ENCODE results near the gene NUP37.
A peak's percentile ranks its signal among the peaks of the same experiment; 100 is the strongest.

NUP37 gene

DNA sequence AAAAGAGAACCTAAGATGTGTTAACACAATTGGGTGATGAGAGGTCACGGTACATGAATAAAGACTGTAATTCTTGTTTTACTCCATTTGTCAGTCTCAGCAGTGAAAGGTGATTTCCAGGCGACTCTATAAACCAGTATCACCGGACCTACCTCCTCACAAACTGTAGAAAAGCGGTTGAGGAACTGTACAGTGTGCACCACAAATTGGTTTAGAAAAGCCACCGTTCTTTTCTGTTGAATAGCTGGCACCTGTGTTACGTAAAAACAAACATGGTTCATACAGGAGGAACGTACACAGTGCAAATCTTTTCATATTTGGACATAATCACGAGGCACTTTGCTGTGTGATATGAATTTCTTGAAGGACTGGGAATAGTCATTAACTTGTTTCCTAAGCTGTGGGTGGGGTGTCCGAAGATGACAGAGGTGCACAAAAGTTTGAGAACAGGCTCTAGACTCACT, 58.8 kb downstream of the NUP37 start:
- peak; percentile 81 for FAIRE-seq
- TF ChIP-seq POLR2AphosphoS5 (IDR thresholded peaks at IDR 0.05; ENCODE audit: low read depth, low read length) (0 out of 2 replicates have a peak, but pooled peaks have one; percentile 58), POU2F2 (IDR thresholded peaks at IDR 0.05; ENCODE audit: low read depth, low read length) (no peak), SPI1 (IDR thresholded peaks at IDR 0.05; ENCODE audit: low read depth, low read length) (peak; percentile 32; the same call in 1 of the 2 replicates), POLR2A (IDR thresholded peaks at IDR 0.05; ENCODE audit: low read depth, low read length) (peak; percentile 49; the same call in 1 of the 2 replicates), TAF1 (IDR thresholded peaks at IDR 0.05; ENCODE audit: low read depth, low read length) (0 out of 2 replicates have a peak, but pooled peaks have one; percentile 28)
- DNase-seq (ENCODE audit: insufficient read length, low spot score) = no peak

DNA sequence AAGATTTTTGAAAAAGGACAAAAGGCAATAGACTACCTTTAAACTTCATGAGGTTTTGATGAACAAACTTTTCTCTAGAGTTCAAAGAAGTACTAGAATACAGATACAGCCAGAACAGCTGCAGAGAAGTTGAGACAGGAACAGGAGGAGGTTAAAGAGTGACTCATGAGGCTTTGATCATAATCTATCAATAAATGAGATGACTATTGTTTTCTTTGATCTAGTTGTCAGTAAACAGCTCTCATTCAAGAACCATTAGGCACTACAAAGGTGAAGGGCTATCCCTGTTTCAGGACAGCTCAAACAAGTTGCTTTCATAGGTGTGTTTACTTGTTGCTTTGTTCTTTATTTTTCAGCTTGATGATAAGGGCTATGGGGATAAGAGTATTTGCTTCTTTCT, 60.6 kb downstream of the NUP37 start:
- DNase-seq (ENCODE audit: insufficient read length, low spot score) (no peak), FAIRE-seq (no peak)
- TF ChIP-seq POU2F2 (IDR thresholded peaks at IDR 0.05; ENCODE audit: low read depth, low read length) (no peak), PAX5 (IDR thresholded peaks at IDR 0.05; ENCODE audit: insufficient read depth, low read length, severe bottlenecking) (no peak), TAF1 (IDR thresholded peaks at IDR 0.05; ENCODE audit: low read depth, low read length) (no peak), POLR2AphosphoS5 (IDR thresholded peaks at IDR 0.05; ENCODE audit: low read depth, low read length) (no peak), SPI1 (IDR thresholded peaks at IDR 0.05; ENCODE audit: low read depth, low read length) (no peak), POLR2A (IDR thresholded peaks at IDR 0.05; ENCODE audit: low read depth, low read length) (no peak)

DNA sequence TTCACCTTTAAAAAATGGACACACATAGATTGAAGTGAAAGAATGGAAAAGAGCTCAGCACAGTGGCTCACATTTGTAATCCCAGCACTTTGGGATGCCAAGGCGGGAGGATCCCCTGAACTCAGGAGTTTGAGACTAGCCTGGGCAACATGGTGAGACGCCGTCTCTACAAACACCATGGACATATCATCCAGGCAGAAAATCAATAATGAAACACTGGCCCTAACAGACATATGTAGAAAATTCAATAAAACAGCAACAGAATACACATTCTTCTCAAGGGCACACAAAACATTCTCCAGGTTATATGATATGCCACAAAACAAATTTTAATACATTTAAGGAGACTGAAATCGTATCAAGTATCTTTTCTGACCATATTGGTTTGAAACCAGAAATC, 65.6 kb downstream of the NUP37 start:
- TF ChIP-seq POLR2A (IDR thresholded peaks at IDR 0.05; ENCODE audit: low read depth, low read length) (no peak), POU2F2 (IDR thresholded peaks at IDR 0.05; ENCODE audit: low read depth, low read length) (no peak), POLR2AphosphoS5 (IDR thresholded peaks at IDR 0.05; ENCODE audit: low read depth, low read length) (no peak), PAX5 (IDR thresholded peaks at IDR 0.05; ENCODE audit: insufficient read depth, low read length, severe bottlenecking) (no peak), TAF1 (IDR thresholded peaks at IDR 0.05; ENCODE audit: low read depth, low read length) (no peak), SPI1 (IDR thresholded peaks at IDR 0.05; ENCODE audit: low read depth, low read length) (no peak)
- no peak for FAIRE-seq
- DNase-seq (ENCODE audit: insufficient read length, low spot score) = no peak

DNA sequence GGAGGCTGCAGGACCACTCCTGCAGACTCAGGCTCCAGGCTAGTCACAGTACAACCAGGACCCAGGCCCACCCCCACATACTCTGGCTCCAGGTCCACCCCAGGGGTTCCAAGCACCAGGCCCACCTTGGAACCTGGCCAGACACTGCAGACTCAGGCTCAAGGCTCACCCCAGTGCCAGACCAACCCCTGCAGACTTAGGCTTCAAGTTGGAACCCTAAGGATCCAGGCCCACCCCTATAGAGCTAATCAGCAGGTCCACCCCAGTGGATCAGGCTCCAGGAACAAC, 66.9 kb downstream of the NUP37 start:
- TF ChIP-seq POLR2A (IDR thresholded peaks at IDR 0.05; ENCODE audit: low read depth, low read length) = no peak
- no peak for TF ChIP-seq TAF1 (IDR thresholded peaks at IDR 0.05; ENCODE audit: low read depth, low read length)
- TF ChIP-seq POU2F2 (IDR thresholded peaks at IDR 0.05; ENCODE audit: low read depth, low read length) = no peak
- TF ChIP-seq POLR2AphosphoS5 (IDR thresholded peaks at IDR 0.05; ENCODE audit: low read depth, low read length) = no peak
- TF ChIP-seq PAX5 (IDR thresholded peaks at IDR 0.05; ENCODE audit: insufficient read depth, low read length, severe bottlenecking) = no peak
- TF ChIP-seq SPI1 (IDR thresholded peaks at IDR 0.05; ENCODE audit: low read depth, low read length) = no peak
- FAIRE-seq = no peak

DNA sequence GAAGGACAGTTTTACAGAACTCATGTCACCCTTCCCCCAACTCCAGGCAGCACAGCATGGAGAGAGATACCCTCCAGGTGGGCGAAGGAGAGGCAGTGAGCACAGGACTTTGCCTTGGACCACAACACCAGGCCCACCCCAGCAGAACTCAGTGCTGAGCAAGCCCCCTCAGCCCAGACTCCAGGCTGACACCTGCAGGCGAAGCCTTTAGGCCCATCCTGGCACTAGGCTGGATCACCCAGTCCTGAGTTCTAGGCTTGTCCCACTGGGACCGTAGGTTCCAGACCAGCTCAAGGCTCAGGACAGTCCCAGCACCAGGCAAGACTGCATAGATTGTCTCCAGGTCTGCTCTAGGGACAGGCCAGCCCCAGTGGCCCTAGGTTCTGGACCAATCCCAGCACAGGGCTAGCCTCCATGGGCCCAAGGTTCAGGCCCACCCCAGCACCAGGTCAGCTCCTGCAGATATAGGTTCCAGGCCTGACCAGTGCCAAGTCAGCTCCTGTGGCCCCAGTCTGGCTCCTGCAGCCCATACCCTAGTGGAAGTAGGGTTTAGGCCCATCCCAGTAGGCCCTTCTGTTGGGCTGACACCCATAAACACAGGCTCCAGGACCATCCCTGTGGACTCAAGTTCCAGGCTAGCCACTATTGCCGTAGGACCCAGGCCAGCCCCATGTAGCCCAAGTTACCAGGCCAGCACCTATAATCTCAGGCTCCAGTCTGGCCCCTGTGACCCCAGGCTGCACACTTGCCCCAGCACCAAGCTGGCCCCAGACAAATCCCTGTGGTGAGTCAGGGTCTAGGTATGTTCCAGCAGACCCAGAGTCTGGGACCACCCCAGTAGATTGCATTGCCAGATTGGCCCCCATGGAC, 67.5 kb downstream of the NUP37 start:
- no peak for TF ChIP-seq TAF1 (IDR thresholded peaks at IDR 0.05; ENCODE audit: low read depth, low read length)
- no peak for TF ChIP-seq POLR2AphosphoS5 (IDR thresholded peaks at IDR 0.05; ENCODE audit: low read depth, low read length)
- no peak for TF ChIP-seq PAX5 (IDR thresholded peaks at IDR 0.05; ENCODE audit: insufficient read depth, low read length, severe bottlenecking)
- no peak for TF ChIP-seq SPI1 (IDR thresholded peaks at IDR 0.05; ENCODE audit: low read depth, low read length)
- no peak for TF ChIP-seq POLR2A (IDR thresholded peaks at IDR 0.05; ENCODE audit: low read depth, low read length)
- no peak for TF ChIP-seq POU2F2 (IDR thresholded peaks at IDR 0.05; ENCODE audit: low read depth, low read length)
- DNase-seq (ENCODE audit: insufficient read length, low spot score) = no peak
- no peak for FAIRE-seq

More for the DNA sequence above, 66.9 kb downstream of the NUP37 start:
- DNase-seq (ENCODE audit: insufficient read length, low spot score) = no peak

DNA sequence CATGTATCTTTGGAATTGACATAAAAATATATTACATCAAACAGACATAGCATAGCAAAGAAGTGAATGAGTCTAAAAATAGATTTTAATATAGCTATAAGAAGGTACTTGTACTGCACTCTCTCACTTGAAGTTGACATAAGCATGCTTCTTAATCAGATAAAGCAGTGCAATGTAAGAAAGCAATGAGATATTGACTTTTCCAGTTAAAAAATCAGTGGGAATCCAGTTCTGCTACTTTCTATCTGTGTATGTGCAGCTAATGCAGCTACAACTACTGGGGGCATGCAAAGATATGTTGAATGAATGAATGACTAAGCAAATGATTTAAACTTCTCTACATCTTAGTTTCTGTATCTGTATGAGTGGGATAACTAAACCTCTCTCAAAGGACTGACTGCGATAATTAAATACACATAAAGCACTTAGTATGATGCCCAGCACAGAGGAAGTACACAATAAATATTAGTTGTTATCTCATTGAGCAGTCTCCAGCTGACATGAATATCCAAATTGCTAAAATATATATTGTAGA, 68.4 kb downstream of the NUP37 start:
- no peak for DNase-seq (ENCODE audit: insufficient read length, low spot score)
- TF ChIP-seq TAF1 (IDR thresholded peaks at IDR 0.05; ENCODE audit: low read depth, low read length) = no peak
- TF ChIP-seq PAX5 (IDR thresholded peaks at IDR 0.05; ENCODE audit: insufficient read depth, low read length, severe bottlenecking) = no peak
- no peak for TF ChIP-seq POLR2AphosphoS5 (IDR thresholded peaks at IDR 0.05; ENCODE audit: low read depth, low read length)
- TF ChIP-seq SPI1 (IDR thresholded peaks at IDR 0.05; ENCODE audit: low read depth, low read length) = no peak
- TF ChIP-seq POU2F2 (IDR thresholded peaks at IDR 0.05; ENCODE audit: low read depth, low read length) = no peak
- TF ChIP-seq POLR2A (IDR thresholded peaks at IDR 0.05; ENCODE audit: low read depth, low read length) = no peak
- peak; percentile 40 for FAIRE-seq

DNA sequence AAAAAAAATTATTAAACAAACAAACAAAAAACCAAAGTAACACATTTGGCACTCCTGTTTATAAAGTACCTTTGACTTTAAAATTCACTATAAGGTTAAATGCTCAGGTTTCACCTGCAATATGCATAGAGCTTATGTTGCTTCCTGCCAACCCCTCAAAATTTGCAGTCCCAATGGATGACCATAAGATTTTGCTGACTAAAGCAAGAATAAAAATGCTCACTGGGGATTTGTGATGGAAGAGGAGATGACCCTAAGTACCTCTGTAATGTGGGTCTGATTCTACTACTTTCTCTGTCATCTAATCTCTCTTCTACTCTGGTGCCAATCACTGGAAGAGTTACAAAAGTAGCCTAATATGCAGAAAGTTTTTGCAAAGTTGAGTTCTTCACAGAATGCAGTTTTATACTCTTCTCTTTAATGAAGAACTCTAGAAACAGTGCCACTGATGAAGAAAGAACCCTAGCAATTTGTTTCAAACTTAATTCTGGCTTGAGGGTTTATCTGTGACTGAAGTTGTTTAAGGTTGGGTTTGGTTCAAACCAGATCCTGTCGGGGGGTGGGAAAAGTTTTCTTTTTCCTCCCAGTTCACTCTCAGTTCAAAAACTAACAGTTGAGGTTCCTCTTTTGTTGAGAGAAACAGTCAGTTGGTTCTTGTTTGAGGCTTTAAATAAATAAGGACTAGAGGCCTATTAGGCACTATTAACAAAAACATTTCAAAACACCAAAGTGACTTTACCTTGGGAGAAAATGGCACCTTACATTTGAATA, 69.1 kb downstream of the NUP37 start:
- no peak for FAIRE-seq
- DNase-seq (ENCODE audit: insufficient read length, low spot score) = no peak
- TF ChIP-seq SPI1 (IDR thresholded peaks at IDR 0.05; ENCODE audit: low read depth, low read length) = 0 out of 2 replicates have a peak, but pooled peaks have one; percentile 3
- no peak for TF ChIP-seq TAF1 (IDR thresholded peaks at IDR 0.05; ENCODE audit: low read depth, low read length)

DNA sequence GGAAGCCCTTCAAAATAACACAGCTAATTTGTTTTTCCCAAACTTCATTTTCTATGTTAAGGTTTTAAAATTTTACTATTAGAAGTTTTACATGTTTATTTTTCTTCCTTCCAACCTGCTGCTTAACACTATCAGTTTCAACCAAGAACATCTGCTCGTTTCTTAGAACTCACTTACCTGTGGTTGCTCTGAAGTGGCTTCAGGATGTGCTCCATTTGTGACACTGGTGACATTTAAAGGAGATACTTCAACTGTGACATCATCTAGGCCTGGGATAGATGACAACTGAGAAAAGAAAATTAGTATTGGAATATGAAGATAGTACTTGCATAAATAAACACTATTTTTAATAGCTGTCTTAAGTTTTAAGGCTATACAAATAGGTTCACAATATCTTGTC, 76.0 kb downstream of the NUP37 start:
- peak; percentile 74 for FAIRE-seq
- DNase-seq (ENCODE audit: insufficient read length, low spot score) = no peak
- TF ChIP-seq POLR2A (IDR thresholded peaks at IDR 0.05; ENCODE audit: low read depth, low read length) (no peak), POU2F2 (IDR thresholded peaks at IDR 0.05; ENCODE audit: low read depth, low read length) (no peak), SPI1 (IDR thresholded peaks at IDR 0.05; ENCODE audit: low read depth, low read length) (no peak), TAF1 (IDR thresholded peaks at IDR 0.05; ENCODE audit: low read depth, low read length) (no peak), POLR2AphosphoS5 (IDR thresholded peaks at IDR 0.05; ENCODE audit: low read depth, low read length) (no peak), PAX5 (IDR thresholded peaks at IDR 0.05; ENCODE audit: insufficient read depth, low read length, severe bottlenecking) (no peak)
